Chondrocyte (in vitro differentiated cells): ENCODE results near the gene PDCD6IP. TPM values are rescaled to one million over a fixed set of nuclear protein-coding genes. Genes with fewer than 3 reads are reported as not detected.

Experiments used
- DNase-seq: peaks from one replicate; pipeline ENCODE4 v3.0.0; 2021; ENCODE audit warnings: mixed read lengths, low spot score
- H3K27ac Mint-ChIP-seq: one replicate; pipeline ENCODE4 v1.8.0; 2021; ENCODE audit warnings: mild to moderate bottlenecking, moderate library complexity, mixed read lengths; ENCODE audit not compliant: unreplicated experiment
- H3K27me3 Mint-ChIP-seq: 2 replicates; pipeline ENCODE4 v1.8.0; 2021; ENCODE audit warnings: low read depth, mixed read lengths
- H3K36me3 Mint-ChIP-seq: 2 replicates; pipeline ENCODE4 v1.8.0; 2021; ENCODE audit warnings: low read depth, mixed read lengths
- H3K4me1 Mint-ChIP-seq: 2 replicates; pipeline ENCODE4 v1.8.0; 2021; ENCODE audit warnings: low read depth, mild to moderate bottlenecking, mixed read lengths
- H3K4me3 Mint-ChIP-seq: one replicate; pipeline ENCODE4 v1.8.0; 2021; ENCODE audit warnings: mild to moderate bottlenecking, moderate library complexity, mixed read lengths; ENCODE audit not compliant: unreplicated experiment
- H3K9me3 Mint-ChIP-seq: 2 replicates; pipeline ENCODE4 v1.8.0; 2021; ENCODE audit warnings: low read depth, mixed read lengths
- CTCF ChIP-seq: fragments of 200-600 bp; sonication (generic); IDR thresholded peaks from 2 replicates; pipeline ENCODE4 v1.5.0; 2021; ENCODE audit warnings: antibody characterized with exemption, mild to moderate bottlenecking, moderate library complexity
- total RNA-seq: library from RNA; stranded (reverse); gene quantifications from 3 replicates; pipeline ENCODE4 v1.2.1, GENCODE V29; 2021

Gene PDCD6IP
- total RNA-seq, 1 donor from 2014 or later: 260 TPM

GRCh38 chr3:33879540-33879939 is 81.1 kb downstream of the PDCD6IP start:
- TF ChIP-seq CTCF: no peak
- DNase-seq: no peak
- Mint-ChIP-seq H3K27me3 (no peaks in the 10 kb centered on the region), H3K4me1 (peaks cover 9% of the 10 kb centered on the region), H3K27ac (no peak overlapping the region), H3K4me3 (no peak overlapping the region), H3K9me3 (no peaks in the 10 kb centered on the region), H3K36me3 (peaks cover 1% of the 10 kb centered on the region)

- Mint-ChIP-seq H3K9me3 (no peaks in the 10 kb centered on the region), H3K4me1 (peaks cover 23% of the 10 kb centered on the region), H3K36me3 (peaks cover 1% of the 10 kb centered on the region), H3K27ac (no peak overlapping the region), H3K27me3 (no peaks in the 10 kb centered on the region), H3K4me3 (no peak overlapping the region)
- no peak for TF ChIP-seq CTCF
- DNase-seq: peak; percentile 74
Measured at GRCh38 chr3:33881156-33882064, 83.0 kb downstream of the PDCD6IP start.

- no peak overlapping the region for H3K27ac Mint-ChIP-seq
- no peak for TF ChIP-seq CTCF
- peaks cover under 1% of the 10 kb centered on the region for H3K27me3 Mint-ChIP-seq
- H3K4me3 Mint-ChIP-seq: no peak overlapping the region
- DNase-seq: peak; percentile 66
- no peaks in the 10 kb centered on the region for H3K9me3 Mint-ChIP-seq
- peaks cover 1% of the 10 kb centered on the region for H3K36me3 Mint-ChIP-seq
- peaks cover 25% of the 10 kb centered on the region for H3K4me1 Mint-ChIP-seq
Measured at GRCh38 chr3:33882296-33882695, 83.9 kb downstream of the PDCD6IP start.

GRCh38 chr3:33883538-33883950 is 85.1 kb downstream of the PDCD6IP start:
- peak overlapping the region; percentile 66 for H3K4me3 Mint-ChIP-seq
- peak overlapping the region; percentile 14 for H3K27ac Mint-ChIP-seq
- no peaks in the 10 kb centered on the region for H3K9me3 Mint-ChIP-seq
- peak; percentile 99 for TF ChIP-seq CTCF
- no peak for DNase-seq
- H3K4me1 Mint-ChIP-seq: peaks cover 25% of the 10 kb centered on the region
- no peaks in the 10 kb centered on the region for H3K36me3 Mint-ChIP-seq
- peaks cover 8% of the 10 kb centered on the region for H3K27me3 Mint-ChIP-seq

GRCh38 chr3:33883951-33884561 is 85.6 kb downstream of the PDCD6IP start:
- Mint-ChIP-seq H3K9me3 (no peaks in the 10 kb centered on the region), H3K27ac (peak overlapping the region; percentile 23), H3K36me3 (no peaks in the 10 kb centered on the region), H3K4me3 (no peak overlapping the region), H3K4me1 (peaks cover 25% of the 10 kb centered on the region), H3K27me3 (peaks cover 8% of the 10 kb centered on the region)
- TF ChIP-seq CTCF: no peak
- no peak for DNase-seq
